Measurements from ENCODE around the gene GIGYF2. TPM values are rescaled to one million over a fixed set of nuclear protein-coding genes. Genes with fewer than 3 reads are reported as not detected.

Gene GIGYF2
- total and polyA plus RNA-seq, 8 donors: 56.2 to 76.6 (median 62.4) TPM

DNA sequence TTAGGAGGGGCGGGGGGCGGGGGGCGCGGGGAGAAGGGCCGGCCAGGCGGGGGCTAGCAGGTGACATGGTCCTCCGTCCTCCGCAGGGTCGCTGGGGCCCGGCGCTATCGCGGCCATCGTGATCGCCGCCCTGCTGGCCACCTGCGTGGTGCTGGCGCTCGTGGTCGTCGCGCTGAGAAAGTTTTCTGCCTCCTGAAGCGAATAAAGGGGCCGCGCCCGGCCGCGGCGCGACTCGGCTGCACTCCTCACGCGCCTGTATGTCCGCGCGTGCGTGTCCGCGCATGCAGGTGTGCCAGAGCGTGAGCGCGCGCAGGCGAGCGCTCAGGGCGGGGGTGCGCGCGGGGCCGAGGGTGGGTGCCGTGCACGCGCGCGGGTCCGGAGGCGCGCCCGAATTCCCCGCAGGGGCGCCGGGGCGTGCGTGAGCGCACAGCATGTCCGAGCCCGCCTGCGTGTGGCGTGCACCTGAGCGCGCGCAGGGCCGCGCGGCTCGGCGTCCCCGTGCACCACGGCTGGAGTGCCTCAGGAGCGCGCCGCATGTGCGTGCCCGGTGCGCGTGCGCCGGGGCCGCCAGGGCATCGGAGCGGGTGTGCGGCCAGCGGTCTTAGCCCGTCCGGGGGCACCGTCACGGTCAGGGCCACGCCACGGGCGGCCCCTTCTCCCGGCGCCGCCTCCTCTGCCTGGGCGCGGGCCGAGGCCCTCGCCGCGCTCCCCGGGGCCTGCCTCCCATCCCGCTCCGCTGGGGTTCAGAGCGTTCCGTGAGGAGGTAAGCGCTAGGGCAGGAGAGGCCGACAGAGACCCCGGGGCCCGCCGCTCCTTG lies 179.2 kb downstream of the GIGYF2 start:
- Histone ChIP-seq H3K36me3 (no peaks in the 10 kb centered on the region), H3K9me3 (no peaks in the 10 kb centered on the region), H3K27ac (no peak overlapping the region), H3K4me1 (peaks cover 0 to 20% of the 10 kb centered on the region in 2 donors), H3K4me3 (peak overlapping the region; percentile 9 to 35), H3K27me3 (peaks cover 15 to 34% of the 10 kb centered on the region in 2 donors)
- TF ChIP-seq, protein P1, sequence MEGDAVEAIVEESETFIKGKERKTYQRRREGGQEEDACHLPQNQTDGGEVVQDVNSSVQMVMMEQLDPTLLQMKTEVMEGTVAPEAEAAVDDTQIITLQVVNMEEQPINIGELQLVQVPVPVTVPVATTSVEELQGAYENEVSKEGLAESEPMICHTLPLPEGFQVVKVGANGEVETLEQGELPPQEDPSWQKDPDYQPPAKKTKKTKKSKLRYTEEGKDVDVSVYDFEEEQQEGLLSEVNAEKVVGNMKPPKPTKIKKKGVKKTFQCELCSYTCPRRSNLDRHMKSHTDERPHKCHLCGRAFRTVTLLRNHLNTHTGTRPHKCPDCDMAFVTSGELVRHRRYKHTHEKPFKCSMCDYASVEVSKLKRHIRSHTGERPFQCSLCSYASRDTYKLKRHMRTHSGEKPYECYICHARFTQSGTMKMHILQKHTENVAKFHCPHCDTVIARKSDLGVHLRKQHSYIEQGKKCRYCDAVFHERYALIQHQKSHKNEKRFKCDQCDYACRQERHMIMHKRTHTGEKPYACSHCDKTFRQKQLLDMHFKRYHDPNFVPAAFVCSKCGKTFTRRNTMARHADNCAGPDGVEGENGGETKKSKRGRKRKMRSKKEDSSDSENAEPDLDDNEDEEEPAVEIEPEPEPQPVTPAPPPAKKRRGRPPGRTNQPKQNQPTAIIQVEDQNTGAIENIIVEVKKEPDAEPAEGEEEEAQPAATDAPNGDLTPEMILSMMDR (IDR thresholded peaks at IDR 0.05): no peak
- intact Hi-C loops (cut with DNase I): no loop called here
- DNase-seq: peak in 2 of 4 donors; percentile 10 to 36
- peak; percentile 61 for ATAC-seq

DNA sequence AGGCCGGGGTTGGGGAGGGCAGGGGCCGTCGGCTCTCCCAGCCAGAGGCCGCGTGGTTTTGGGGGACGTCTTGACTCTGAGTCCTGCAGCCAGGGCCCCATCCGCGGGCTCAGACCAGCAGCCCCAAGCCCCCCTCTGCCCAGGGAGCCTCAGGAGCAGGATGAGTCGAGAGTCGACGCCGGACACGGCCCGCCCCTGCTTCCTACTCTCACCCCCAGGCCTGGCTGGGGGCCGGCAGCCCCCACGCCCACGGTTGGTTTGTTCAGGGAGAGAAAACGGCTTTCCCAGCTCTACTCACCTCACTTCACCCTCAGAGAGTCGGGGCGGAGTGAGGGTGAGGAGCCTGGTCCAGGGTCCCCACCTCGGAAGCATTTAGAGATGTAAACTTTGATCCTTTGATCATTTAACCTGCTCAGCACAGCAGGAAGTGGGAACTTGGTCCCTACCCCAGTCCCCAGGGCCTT lies 179.9 kb downstream of the GIGYF2 start:
- Histone ChIP-seq H3K9me3 (no peaks in the 10 kb centered on the region), H3K36me3 (no peaks in the 10 kb centered on the region), H3K4me1 (peaks cover 0 to 20% of the 10 kb centered on the region in 2 donors), H3K4me3 (peak overlapping the region in 1 of 2 donors; percentile 35), H3K27me3 (peaks cover 15 to 34% of the 10 kb centered on the region in 2 donors), H3K27ac (no peak overlapping the region)
- TF ChIP-seq, protein P1 (IDR thresholded peaks at IDR 0.05): no peak
- DNase-seq (no peak), ATAC-seq (no peak)
- intact Hi-C loops (cut with DNase I): no loop called here

GRCh38 chr2:232877940-232878511 lies 180.9 kb downstream of the GIGYF2 start:
- H3K4me1 ChIP-seq: peaks cover 0 to 20% of the 10 kb centered on the region in 2 donors
- intact Hi-C loops (cut with DNase I): no loop called here
- no peak for ATAC-seq
- no peak for DNase-seq
- H3K9me3 ChIP-seq: no peaks in the 10 kb centered on the region
- TF ChIP-seq, protein P1 (IDR thresholded peaks at IDR 0.05): no peak
- no peak overlapping the region for H3K4me3 ChIP-seq
- H3K27me3 ChIP-seq: peaks cover 15 to 34% of the 10 kb centered on the region in 2 donors
- H3K36me3 ChIP-seq: no peaks in the 10 kb centered on the region
- H3K27ac ChIP-seq: no peak overlapping the region

GRCh38 chr2:232878855-232879617 lies 181.9 kb downstream of the GIGYF2 start:
- peaks cover 15 to 35% of the 10 kb centered on the region in 2 donors for H3K27me3 ChIP-seq
- DNase-seq (no peak), ATAC-seq (no peak)
- intact Hi-C loops (cut with DNase I): no loop called here
- no peaks in the 10 kb centered on the region for H3K9me3 ChIP-seq
- H3K27ac ChIP-seq: no peak overlapping the region
- H3K4me1 ChIP-seq: peaks cover 0 to 20% of the 10 kb centered on the region in 2 donors
- TF ChIP-seq, protein P1 (IDR thresholded peaks at IDR 0.05): no peak
- H3K4me3 ChIP-seq: no peak overlapping the region
- no peaks in the 10 kb centered on the region for H3K36me3 ChIP-seq

All from left lung (tissue), 10 donors.